Hematopoietic multipotent progenitor cell treated with erythropoietin and hydrocortisone succinate and interleukin-3 and kit ligand, for 6 days (in vitro differentiated cells): ENCODE data around the gene ACRV1.
A peak's percentile ranks its signal among the peaks of the same experiment; 100 is the strongest.
"Not testable (repeated sequence)": the region's sequence is repeated elsewhere in the genome, so short reads cannot be mapped to it uniquely, and the experiment has no call there.

Experiments used
- DNase-seq: peaks from one replicate; pipeline ENCODE4 v3.0.0-alpha.2; 2015

The ACRV1 gene, protein sequence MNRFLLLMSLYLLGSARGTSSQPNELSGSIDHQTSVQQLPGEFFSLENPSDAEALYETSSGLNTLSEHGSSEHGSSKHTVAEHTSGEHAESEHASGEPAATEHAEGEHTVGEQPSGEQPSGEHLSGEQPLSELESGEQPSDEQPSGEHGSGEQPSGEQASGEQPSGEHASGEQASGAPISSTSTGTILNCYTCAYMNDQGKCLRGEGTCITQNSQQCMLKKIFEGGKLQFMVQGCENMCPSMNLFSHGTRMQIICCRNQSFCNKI

DNA sequence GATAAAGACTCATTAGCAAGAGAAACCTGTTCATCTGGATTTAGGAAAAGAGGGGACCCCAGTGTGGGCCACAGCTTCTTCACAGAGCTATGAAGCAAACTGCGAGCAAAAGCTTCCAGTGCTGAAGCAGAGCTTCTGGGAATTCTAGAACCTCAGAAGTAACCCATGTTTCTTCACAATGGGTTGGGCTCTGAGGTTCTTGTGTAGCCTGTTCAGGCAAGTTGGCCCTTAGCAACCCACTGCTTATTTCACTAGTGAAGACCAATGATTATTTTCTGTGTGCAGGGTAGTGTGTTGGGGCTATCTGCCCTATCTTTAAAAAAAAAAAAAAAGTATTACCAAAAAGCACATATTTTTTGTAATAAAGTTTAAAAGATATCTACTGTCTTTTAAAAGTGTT lies at the start of gene ACRV1:
TSS of gene ACRV1 (minus strand) at position 101 of the 400 bp plus-strand sequence. CDS start at position 34, 67 bp downstream.
- no peak for DNase-seq

DNA sequence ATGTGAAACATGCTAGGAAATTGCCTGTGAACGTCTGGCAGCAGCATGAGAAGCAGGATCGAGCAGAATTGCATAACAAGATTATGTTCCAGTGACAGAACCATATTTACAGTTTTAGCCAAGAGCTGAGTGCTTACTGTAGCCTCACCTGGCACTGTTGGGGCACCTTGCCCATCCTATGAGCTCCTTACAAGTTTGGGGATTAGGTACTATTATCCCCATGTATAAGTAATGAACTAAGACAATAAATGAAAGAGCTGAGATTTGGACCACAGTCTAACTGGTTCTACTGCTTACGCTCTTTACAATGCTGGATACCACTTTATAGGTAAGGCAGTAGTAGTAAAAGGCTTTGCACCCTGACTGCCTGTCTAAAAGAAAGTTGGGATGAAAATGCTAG lies 48.3 kb upstream of the ACRV1 start:
- no peak for DNase-seq

DNA sequence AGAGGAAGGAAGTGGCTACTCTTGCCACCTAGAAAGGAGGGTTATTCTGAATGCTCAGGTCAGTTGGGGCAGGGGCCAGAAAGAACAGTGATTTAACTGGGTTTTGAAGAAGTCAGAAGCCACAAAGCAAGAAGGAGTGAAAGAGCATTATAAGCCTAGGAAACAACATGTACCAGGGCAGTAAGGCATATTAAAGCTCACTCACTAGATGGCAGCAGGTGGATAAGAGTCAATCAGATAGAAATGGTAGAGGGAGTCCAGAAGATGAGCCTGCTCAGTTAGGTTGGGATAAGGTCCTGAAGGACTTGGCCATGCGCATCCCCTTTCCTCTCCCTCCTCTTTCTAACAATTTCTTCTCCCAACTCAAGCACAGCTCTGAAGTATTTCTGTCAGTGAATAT lies 43.5 kb upstream of the ACRV1 start:
- peak; percentile 11 for DNase-seq

DNA sequence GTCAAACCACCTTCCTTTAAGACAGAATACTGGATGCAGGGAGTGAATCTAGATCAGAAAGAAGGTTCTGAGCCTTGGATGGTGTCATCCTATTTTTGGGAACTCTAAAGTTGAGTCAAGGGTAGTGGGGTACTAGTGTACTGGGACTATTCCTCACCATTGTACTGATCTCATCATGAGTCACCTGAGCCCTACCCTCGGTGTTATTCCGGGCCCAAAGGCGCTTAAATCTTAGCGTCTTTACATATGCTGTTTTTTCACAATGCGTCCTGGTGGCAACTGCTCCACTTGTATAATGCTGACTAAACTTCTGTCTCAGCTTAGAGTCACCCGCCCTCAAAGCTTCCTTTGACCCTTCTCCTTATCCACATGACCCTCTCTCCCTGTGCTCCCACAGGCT lies 40.1 kb upstream of the ACRV1 start:
- DNase-seq, result no peak

DNA sequence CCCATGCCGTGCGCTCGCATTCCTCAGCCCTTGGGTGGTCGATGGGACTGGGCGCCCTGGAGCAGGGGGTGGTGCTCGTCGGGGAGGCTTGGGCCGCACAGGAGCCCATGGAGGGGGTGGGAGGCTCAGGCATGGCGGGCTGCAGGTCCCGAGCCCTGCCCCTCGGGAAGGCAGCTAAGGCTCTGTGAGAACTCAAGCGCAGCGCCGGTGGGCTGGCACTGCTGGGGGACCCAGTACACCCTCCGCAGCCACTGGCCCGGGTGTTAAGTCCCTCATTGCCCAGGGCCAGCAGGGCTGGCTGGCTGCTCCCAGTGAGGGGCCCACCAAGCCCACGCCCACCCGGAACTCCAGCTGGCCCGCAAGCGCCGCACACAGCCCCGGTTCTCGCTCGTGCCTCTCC lies 24.0 kb upstream of the ACRV1 start:
- DNase-seq, result not testable (repeated sequence)

DNA sequence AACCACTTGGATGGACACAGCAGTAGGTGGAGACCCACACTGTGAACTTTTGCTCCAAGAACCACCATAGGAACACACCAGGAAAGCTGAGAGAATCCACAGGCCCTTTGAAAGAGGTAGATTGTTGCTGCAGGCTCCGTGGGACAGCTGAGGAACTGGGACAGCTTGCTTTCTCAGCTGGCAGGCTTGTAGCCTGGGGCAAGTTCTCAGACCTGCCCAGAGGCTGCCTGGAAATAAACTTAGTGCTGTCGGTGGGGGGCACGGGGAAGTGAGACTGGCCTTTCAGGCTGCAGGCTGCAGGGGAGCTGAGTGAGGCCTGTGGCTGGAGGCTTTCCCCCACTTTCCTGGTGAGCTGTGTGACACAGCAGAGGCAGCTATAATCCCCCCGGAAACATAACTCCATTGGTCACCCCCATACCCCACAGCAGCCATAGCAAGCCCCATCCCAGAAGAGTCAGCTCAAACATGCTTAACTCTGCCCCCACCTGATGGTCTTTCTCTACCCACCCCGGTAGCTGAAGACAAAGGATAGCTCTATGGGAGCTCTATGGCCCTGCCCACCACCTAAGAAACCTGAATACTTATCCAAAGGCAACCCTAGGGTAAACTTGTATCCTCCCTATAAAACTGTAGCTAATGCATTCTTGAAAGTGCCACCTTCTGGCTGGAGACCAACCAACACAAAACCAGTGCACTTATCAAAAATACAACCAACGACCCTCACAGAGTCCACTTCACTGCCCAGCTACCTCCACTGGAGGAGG lies 21.4 kb upstream of the ACRV1 start:
- no peak for DNase-seq

DNA sequence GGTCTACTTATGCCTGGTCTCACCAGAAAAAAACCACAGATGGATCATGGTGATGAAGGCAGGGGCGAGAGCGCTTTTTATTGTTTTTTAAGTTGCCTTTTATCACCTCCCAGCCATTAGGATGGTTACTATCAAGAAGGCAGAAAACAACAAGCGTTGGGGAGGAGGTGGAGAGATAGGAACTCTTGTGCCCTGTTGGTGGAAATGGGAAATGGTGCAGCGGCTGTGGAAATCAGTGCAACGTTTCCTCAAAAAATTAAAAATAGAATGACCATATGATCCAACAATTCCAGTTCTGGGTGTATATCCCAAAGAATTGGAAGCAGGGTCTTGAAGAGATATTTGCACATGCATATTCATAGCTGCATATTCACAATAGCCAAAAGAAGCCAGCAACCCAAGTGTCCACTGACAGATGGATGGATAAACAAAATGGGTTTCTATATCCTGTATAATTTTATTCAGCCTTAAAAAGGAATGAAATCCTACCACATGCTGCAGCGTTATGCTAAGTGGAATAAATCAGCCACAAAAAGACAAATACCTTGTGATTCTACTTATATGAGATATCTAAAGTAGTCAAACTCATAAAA lies 20.5 kb upstream of the ACRV1 start:
- DNase-seq, result no peak

DNA sequence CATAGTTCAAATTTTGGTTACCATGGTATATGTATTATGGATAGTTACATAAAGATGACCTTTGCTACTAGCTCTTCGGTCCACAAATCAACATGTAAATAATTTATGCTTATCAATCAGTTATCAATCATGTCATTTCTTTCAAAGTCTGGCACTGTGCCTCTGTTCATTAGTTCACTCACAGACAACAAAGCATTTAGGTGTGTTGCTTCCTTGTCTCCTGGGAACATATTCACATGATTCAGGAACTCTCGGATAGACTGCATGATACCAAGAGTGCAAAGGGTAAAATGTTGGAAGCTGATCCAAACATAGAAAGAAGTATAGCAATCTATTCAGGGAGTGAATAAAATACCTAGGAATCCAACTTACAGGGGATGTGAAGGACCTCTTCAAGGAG lies 14.3 kb upstream of the ACRV1 start:
- DNase-seq, result no peak

DNA sequence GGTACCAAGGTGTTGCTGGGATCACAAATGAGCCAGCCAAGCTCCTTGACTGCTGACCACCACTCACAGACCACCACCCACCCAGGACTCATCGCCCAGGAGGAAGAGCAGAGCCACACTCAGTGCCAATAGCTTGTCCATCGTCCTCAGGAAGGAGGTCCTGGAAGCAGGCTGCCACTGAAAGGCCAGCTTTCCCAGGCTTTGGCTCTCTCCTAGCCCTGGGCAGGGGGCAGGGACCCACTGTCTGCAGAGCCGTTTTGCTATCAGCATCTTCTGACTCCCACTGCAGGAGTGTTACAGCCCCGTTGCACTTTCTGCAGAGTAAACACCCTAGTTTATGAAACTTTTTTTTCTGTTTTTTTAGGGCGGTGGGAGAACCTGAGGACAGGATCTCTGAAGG lies 12.2 kb upstream of the ACRV1 start:
- no peak for DNase-seq

DNA sequence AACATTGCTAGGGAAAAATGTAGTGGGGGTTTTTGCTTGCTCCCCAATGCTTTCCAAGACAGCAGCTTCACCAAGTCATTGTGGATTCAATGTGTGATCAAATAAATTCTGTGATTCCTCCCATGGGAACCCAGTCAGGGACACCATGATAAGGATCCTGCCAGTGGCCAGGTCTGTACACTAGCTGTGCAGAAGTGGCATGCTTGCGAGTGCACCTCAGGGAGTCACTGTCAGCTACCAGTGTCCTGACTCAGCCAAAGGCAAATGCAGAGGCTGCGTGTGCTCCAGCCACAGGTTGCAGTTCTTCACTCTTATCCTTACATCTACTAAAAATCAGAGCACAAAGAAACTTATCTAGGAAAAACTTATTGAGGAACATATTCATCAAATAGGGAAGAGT lies 9.4 kb upstream of the ACRV1 start:
- no peak for DNase-seq

DNA sequence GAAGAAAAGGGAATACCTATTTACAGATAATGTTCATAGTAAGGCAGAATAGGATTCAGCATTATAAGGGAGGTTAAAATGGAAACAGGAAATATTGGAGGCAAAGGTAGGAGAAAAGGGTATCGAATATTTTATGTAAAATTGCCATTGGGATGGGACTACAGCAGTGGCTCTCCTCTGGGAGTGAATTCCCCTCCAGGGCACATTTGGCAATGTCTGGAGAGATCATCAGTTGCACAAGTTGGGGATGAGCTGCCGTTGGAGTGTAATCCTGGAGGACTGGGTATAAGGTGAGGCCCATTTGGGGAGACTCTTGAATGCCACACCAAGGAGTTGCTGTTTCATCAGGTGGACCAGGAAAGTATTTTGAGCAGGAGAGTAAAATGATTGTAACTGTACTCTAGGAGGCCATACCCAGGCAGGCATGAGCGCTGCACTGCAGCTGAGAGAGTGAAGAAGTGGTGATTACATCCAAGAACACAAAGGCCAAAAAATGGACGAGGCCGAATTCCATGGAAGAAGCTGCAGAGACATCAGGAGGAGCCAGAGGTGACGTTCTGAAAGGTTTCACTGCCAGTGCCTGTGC lies 8.7 kb upstream of the ACRV1 start:
- DNase-seq, result no peak

DNA sequence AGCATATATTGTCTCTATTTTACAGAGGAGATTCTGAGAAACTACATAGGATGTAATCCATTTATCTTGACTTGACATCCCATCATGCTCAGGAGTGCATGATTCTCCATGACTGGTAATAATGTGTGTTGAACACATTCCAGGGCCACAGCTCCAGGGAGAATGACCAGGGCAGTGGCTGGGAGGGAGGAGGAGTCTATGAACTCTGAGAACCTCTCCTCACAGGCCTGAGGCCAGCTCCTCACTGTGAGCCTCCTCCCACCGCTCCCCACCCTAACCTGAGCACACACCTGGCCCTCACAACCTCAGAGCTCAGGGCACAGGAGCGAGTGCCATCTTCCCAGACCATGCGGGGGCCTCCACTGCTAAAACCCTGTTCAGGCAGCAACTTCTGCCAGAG lies 8.0 kb upstream of the ACRV1 start:
- no peak for DNase-seq

DNA sequence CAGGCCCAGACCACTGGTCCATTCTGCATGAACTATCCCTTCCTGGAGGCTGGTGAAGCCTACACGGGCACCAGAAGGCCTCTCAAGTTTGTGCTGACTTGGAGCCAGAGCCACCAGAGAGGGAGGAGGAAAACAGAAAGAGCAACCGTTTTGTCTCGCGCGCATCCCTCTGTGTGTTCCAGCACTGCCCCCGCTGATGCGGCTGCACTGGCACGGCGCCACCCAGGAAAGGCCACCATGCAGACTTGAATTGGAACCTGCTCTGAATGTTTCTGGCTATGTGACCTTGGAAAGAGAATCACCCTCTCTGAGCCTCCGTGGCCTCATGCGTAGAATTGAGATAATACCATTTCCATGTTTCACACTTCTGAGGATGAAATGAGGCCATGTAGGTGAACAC lies 7.4 kb upstream of the ACRV1 start:
- DNase-seq, result no peak

DNA sequence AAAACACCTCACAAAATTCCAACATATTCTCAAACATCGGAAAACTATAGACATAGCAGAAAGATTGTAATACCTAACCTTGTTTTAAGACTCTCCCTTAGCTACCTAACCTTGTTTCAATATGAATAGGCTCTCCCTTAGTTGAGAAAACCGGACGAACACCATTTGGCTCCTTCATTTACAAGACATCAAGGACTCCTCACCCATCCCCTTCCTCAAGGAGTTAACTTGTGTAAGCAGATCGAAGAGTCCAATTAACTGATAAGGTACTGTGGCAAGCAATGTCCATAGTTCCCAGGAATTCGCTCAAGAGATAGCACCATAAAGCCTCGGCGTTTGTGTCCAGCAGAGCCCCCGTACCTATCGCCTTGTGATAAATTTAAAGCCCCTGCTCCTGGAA lies 4.6 kb upstream of the ACRV1 start:
- DNase-seq, result no peak

DNA sequence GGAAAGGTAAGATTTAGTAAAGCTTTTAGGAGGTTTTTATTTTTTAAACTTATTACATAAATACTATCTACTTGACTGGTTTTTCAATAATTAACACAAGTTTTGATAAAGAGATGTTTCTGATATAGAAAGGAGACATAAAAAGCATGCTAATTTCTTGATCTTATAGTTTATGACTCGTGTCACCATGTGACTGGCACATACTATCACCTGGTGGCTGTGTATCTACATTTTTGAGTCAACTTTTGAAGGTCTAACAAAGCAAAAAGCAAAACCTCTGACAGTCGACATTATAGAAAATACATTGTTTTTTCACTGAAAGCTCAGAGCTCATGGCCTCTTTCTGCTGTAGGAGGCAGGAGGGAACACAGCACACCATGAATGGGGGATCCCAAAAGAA lies 810 bp downstream of the ACRV1 start:
- no peak for DNase-seq

DNA sequence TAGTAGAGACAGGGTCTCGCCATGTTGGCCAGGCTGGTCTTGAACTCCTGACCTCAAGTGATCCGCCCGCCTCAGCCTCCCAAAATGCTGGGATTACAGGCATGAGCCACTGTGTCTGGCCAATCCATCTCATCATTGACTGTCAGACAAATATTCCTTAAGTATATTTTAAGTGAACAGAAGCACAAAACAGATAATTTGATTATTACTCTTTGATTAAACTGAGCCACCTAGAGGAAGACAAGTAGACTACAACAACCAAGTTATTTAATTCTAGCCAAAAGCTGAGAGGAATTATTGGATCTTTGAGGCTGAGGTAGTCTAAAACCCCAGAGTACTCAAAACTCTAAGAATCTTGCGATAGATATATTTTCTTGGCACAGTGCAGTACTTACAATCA lies 1.2 kb downstream of the ACRV1 start:
- peak; percentile 38 for DNase-seq

DNA sequence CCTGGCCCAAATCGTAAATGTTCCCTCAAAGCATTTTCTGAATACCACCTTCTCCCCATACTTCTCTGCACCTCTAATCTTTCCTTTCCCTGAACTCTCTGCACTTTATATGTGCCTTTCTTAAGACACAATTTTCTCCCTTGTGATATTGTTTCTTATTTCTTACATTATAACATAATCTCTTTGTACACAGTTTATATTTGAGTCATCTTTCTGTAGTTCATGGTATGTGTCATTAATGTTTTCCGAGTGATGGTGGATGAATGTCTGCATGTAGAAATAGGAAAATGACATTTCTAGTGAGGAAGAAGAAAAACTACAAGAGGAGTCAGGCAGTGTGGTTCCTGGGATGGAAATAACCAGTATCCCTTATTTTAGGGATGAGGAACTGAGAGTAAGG lies 5.5 kb downstream of the ACRV1 start:
- no peak for DNase-seq

DNA sequence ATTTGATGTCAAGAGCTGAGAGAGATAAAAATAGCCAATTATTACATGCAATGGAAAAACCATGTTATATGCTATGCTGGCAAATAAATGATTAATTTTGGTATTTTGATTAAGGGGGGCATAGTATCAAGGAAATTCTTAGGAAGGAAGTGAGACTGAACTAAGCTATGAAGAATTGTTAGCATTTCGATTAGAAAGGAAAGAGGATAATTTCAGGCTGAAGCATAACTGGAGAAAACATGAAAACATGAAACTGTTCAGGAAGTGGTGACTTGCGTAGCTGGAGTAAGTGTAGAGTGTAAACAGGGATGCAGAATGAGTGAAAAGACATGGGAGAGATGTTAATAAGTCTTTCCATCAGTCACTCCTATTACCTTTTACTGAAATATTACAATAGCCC lies 6.4 kb downstream of the ACRV1 start:
- DNase-seq, result no peak

DNA sequence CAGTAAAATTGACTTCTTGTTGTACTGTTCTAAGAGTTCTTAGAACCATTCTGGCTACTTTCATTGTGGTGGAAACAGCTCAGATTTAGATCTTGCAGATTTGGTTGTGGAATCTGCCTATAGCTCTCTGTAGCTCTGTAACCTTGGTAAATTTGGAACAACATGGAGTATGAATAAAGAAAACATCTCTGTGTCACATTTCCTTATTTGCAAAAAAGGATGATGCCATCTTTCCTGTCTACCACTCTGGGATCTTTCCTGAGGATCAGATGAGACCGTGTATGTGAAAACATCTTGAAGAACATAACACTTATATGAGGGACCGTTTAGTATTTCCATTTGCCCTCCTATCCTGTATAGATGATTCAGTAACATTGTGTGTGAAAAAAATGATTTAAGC lies 9.1 kb downstream of the ACRV1 start:
- DNase-seq, result no peak

DNA sequence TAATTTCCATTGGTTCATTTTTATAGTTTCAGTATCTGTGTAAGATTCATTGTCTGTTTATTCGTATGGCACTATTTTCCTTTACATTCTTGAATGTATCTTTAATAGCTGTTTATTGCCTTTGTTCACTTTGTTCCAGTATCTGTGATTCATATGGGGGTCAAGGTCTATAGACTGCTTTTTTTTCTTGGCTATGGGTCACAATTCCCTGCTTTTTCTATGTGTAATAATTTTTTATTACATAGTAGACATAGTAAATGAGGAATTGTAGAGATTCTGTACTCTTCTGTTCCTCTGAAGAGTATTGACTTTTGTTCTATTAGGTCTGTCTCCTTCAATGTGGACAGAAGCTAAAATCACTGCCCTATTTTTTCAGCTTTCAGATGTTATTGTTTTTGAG lies 10.5 kb downstream of the ACRV1 start:
- no peak for DNase-seq

DNA sequence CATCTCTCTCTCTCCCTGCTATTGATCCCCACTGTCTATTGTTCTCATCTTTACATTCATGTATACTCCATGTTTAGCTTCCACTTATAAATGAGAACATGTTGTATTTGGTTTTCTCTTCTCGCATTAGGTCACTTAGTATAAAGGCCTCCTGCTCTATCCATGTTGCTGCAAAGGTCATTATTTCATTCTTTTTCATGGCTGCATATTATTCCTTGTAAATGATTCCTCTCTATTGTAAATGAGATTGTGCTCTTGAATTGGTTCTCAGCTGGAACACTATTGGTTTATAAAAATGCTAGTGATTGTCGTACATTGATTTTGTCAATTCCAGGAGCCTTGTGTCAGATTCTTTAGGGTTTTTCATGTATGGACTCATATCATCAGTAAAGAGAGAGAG lies 13.5 kb downstream of the ACRV1 start:
- DNase-seq, result no peak

DNA sequence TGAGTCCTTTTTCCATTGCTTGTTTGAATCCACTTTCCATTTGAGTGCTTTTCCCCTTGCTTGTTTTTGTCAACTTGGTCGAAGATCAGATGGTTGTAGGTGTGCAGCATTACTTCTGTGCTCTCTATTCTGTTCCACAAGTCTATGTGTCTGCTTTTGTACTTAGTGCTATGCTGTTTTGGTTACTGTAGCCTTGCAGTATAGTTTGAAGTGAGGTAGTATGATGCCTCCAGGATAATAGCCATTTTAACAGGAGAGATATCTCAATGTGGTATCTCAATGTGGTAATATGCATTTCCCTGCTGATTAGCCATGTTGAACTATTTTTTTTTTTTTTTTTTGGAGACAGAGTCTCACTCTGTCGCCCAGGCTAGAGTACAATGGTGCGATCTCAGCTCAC lies 16.7 kb downstream of the ACRV1 start:
- peak; percentile 26 for DNase-seq

DNA sequence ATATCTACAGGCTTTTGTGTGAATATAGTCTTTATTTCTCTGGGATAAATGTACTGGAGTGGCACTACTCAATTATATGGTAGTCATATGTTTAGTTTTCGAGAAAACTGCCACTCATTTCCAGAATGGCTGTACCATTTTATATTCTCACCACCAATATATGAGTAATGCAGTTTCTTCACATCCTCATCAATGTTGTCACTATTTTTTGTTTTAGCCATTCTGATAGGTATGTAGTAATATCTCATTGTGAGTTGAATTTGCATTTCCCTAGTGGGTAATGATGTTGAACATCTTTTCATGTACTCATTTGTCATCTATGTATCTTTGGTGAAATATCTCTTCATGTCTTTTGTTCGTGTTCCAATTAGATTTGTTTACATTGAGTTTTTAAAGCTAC lies 18.0 kb downstream of the ACRV1 start:
- no peak for DNase-seq
